ENCODE results near the gene SH2D2A. TPM values are rescaled to one million over a fixed set of nuclear protein-coding genes. Genes with fewer than 3 reads are reported as not detected.

Gene SH2D2A
- total and polyA plus RNA-seq, 2 of the 4 experiments (the other 2 are of a cell fraction): not detected

GRCh38 chr1:156767101-156767878 lies 49.4 kb downstream of the SH2D2A start, which contains the start of gene PRCC:
TSS of gene PRCC (plus strand) at chr1:156767535. CDS start at chr1:156767772, 237 bp downstream.
- peaks cover 10 to 50% of the 10 kb centered on the region in 2 experiments; a peak in 3 of 4 replicates for H3K79me1 ChIP-seq (ENCODE audit: low read depth in 1 of 2, low read length in 2 of 2)
- H3K27ac ChIP-seq (ENCODE audit: insufficient read depth, low read length): peak within 1 kb of the TSS; percentile 78
- H2AK5ac ChIP-seq (ENCODE audit: low read depth, low read length): peak within 1 kb of the TSS; percentile 90
- BruUV-seq (replicated peaks): TSS peak; percentile 67
- no peaks in the 10 kb centered on the region for H3K9me3 ChIP-seq (ENCODE audit: control insufficient read depth, insufficient read depth, low read length)
- peak within 1 kb of the TSS; percentile 45; the same call in 1 of the 3 replicates for H2BK15ac ChIP-seq (ENCODE audit: low read depth, low read length)
- H3K9me1 ChIP-seq (ENCODE audit: insufficient read depth, low read length): peaks cover 3% of the 10 kb centered on the region; the same call in 1 of the 2 replicates
- peak within 1 kb of the TSS; percentile 88 for H3K4ac ChIP-seq (ENCODE audit: low read depth, low read length)
- POLR2A ChIA-PET (ENCODE audit: unreplicated experiment): interaction anchor here (1.4 to 2.1 kb wide), 2 partner anchors 16 to 26 kb away, joined by 7 to 18 read pairs; partner anchors contain the start of genes HDGF and MRPL24
- dilution Hi-C loops (cut with HindIII; ENCODE audit: low sequenced_read_pairs, unreplicated experiment) (no loop called here), intact Hi-C loops (cut with micrococcal nuclease) (loop anchor here (1.0 to 2.0 kb wide), 3 partner anchors 14 to 40 kb away; partner anchors contain the start of gene MRPL24), in situ Hi-C loops (cut with MboI; ENCODE audit: low sequenced_read_pairs) (no loop called here)
- H3K4me1 ChIP-seq (ENCODE audit: control insufficient read depth, insufficient read depth, low read length): peaks cover 5% of the 10 kb centered on the region
- peak within 1 kb of the TSS; percentile 45 for H2BK120ac ChIP-seq (ENCODE audit: low read depth, low read length)
- H2AK9ac ChIP-seq (replicated peaks; ENCODE audit: low read depth, low read length, poor library complexity): peak within 1 kb of the TSS; percentile 97
- H4K5ac ChIP-seq (ENCODE audit: low read depth, low read length): peak within 1 kb of the TSS; percentile 83
- CTCF ChIA-PET: interaction anchor here (1.1 to 1.9 kb wide), 3 partner anchors 14 to 78 kb away, joined by 3 to 8 read pairs (median 5); no protein-coding TSS in a partner anchor
- peak within 1 kb of the TSS; percentile 29; the same call in 1 of the 2 replicates for H2BK20ac ChIP-seq (ENCODE audit: low read depth, low read length)
- DNase-seq: peak; percentile 100
- peak within 1 kb of the TSS; percentile 93 for H3K4me2 ChIP-seq (ENCODE audit: low read depth, low read length)
- H3K14ac ChIP-seq (replicated peaks; ENCODE audit: low read depth, low read length): peak within 1 kb of the TSS; percentile 84
- H4K20me1 ChIP-seq (ENCODE audit: insufficient read depth, low read length): peaks cover 31% of the 10 kb centered on the region
- H3K18ac ChIP-seq (ENCODE audit: low read depth, low read length): peak within 1 kb of the TSS; percentile 20
- peak within 1 kb of the TSS; percentile 85 for H3K9ac ChIP-seq (ENCODE audit: low read depth, low read length)
- peak within 1 kb of the TSS; percentile 71 for H3K4me3 ChIP-seq (ENCODE audit: insufficient read depth, low read depth, low read length)
- TF ChIP-seq SMC3 (IDR thresholded peaks at IDR 0.05; ENCODE audit: low read depth, low read length): no peak
- 0 out of 2 replicates have a peak, but pooled peaks have one; percentile 12 for TF ChIP-seq MXI1 (IDR thresholded peaks at IDR 0.05; ENCODE audit: borderline replicate concordance, low read depth, low read length)
- TF ChIP-seq NFE2L2 (IDR thresholded peaks at IDR 0.05; ENCODE audit: low read depth, low read length): peak; percentile 10; the same call in 1 of the 2 replicates
- TF ChIP-seq CHD1 (IDR thresholded peaks at IDR 0.05; ENCODE audit: low read depth, low read length): peak; percentile 100
- peak; percentile 71; the same call in 1 of the 2 replicates for TF ChIP-seq POLR2A (IDR thresholded peaks at IDR 0.05; ENCODE audit: low read depth, low read length)
- TF ChIP-seq MAZ (IDR thresholded peaks at IDR 0.05; ENCODE audit: borderline replicate concordance, low read depth, low read length): peak; percentile 27; the same call in 1 of the 2 replicates
- TF ChIP-seq CEBPB (IDR thresholded peaks at IDR 0.05; ENCODE audit: low read depth, low read length): no peak; the same call in 1 of the 2 replicates
- 0% methylated on average over 15 of the region's 50 CpGs; no CpG with 5 or more reads in 1 of the 2 experiments for WGBS, 2 experiments (ENCODE audit: extremely low coverage in 2 of 2, insufficient read length in 1 of 2)
- peak; percentile 94 for ATAC-seq (ENCODE audit: low read depth)
- H4K91ac ChIP-seq (ENCODE audit: insufficient read depth, low read depth, low read length): peak within 1 kb of the TSS; percentile 82
- peak within 1 kb of the TSS; percentile 91 for H2AFZ ChIP-seq (replicated peaks; ENCODE audit: low read length, poor library complexity)
- H3K27me3 ChIP-seq (ENCODE audit: control insufficient read depth, insufficient read depth, low read length): no peaks in the 10 kb centered on the region
- peak within 1 kb of the TSS; percentile 71 for H2BK5ac ChIP-seq (ENCODE audit: low read depth, low read length, poor library complexity, severe bottlenecking)
- peaks cover 2% of the 10 kb centered on the region; the same call in 1 of the 2 replicates for H3K36me3 ChIP-seq (ENCODE audit: control insufficient read depth, insufficient read depth, low read length)
- peak within 1 kb of the TSS; percentile 94 for H3K23ac ChIP-seq (ENCODE audit: low read depth, low read length)
- peak within 1 kb of the TSS; percentile 74 for H3K56ac ChIP-seq (ENCODE audit: extremely low read depth, insufficient read depth, low read length)
- peak within 1 kb of the TSS; percentile 97 to 98 for H4K8ac ChIP-seq (ENCODE audit: low read depth in 2 of 2, low read length in 2 of 2)
